Lower leg skin (tissue), 4 donors: Measurements from ENCODE around the gene BAHCC1. TPM values are rescaled to one million over a fixed set of nuclear protein-coding genes. Genes with fewer than 3 reads are reported as not detected.
A peak's percentile ranks its signal among the peaks of the same experiment; 100 is the strongest.

Source experiments
- DNase-seq, 2 donors: peaks; one replicate each; pipeline ENCODE4 v3.0.0-alpha.2; 2019; ENCODE audit warnings: low spot score in 2 of 2
- H3K4me3 ChIP-seq: fragments of 200-600 bp; sonication (generic); 2 replicates; pipeline ENCODE4 v1.5.1; 2017; ENCODE audit warnings: mild to moderate bottlenecking, low read depth; ENCODE audit not compliant: poor library complexity, severe bottlenecking
- CTCF ChIP-seq, 3 donors: fragments of 450-650 bp; IDR thresholded peaks; one replicate each; pipeline ENCODE4 v1.5.1; 2016; ENCODE audit warnings: antibody characterized with exemption in 3 of 3, mild to moderate bottlenecking in 3 of 3, moderate library complexity in 2 of 3
- POLR2A ChIP-seq, 2 donors: fragments of 450-650 bp; IDR thresholded peaks; one replicate each; pipeline ENCODE4 v1.6.1; 2016 to 2017; ENCODE audit warnings: antibody characterized with exemption in 2 of 2, mild to moderate bottlenecking in 1 of 2, moderate library complexity in 1 of 2
- WGBS, 2 donors: methylation state at CpG; one replicate each; pipeline ENCODE4 v1.1.5; 2018; 5-methylcytosine and 5-hydroxymethylcytosine counted together
- intact Hi-C: fragments of 100-400 bp; cut with DNase I; formaldehyde crosslinking; loops from one replicate; pipeline ENCODE4 v1.15.0; 2023; ENCODE audit warnings: low total_unique reads
- total RNA-seq, 4 donors: library from RNA; depleted of rRNA; stranded (reverse); fragments of >200 nt; gene quantifications; one replicate each; pipeline ENCODE4 v1.1.0, GENCODE V29; 2016

The BAHCC1 gene
- total RNA-seq, 4 donors from 2014 or later = 4.1 to 14.2 (median 10.0) TPM

- intact Hi-C loops = no loop called here
- TF ChIP-seq CTCF (IDR thresholded peaks at IDR 0.05) (no peak), POLR2A (IDR thresholded peaks at IDR 0.05) (no peak)
- WGBS, 2 donors = 0 to 1% methylated on average over 67 to 76 of the region's 93 CpGs
- H3K4me3 ChIP-seq = peak overlapping the region; percentile 65
- no peak for DNase-seq
Measured at GRCh38 chr17:81392909-81393654, 2.2 kb upstream of the BAHCC1 start.

- TF ChIP-seq POLR2A (IDR thresholded peaks at IDR 0.05) (no peak), CTCF (IDR thresholded peaks at IDR 0.05) (no peak)
- WGBS, 2 donors = 0 to 1% methylated on average over 38 to 41 of the region's 63 CpGs
- intact Hi-C loops = no loop called here
- H3K4me3 ChIP-seq = peak overlapping the region; percentile 65
- peak; percentile 100 for DNase-seq
Measured at GRCh38 chr17:81393684-81394376, 1.4 kb upstream of the BAHCC1 start.

- intact Hi-C loops = no loop called here
- peak overlapping the region; percentile 12 for H3K4me3 ChIP-seq
Measured at GRCh38 chr17:81394377-81394920, 808 bp upstream of the BAHCC1 start.

GRCh38 chr17:81395600-81396277, 482 bp downstream of the BAHCC1 start:
- WGBS, 2 donors = 0 to 1% methylated on average over 37 of the region's 43 CpGs
- peak overlapping the region; percentile 39 for H3K4me3 ChIP-seq
- DNase-seq = no peak
- intact Hi-C loops = loop anchor here (5.0 kb wide), 1 partner anchor 117 kb away; the partner anchor contains the start of gene ACTG1
- TF ChIP-seq CTCF (IDR thresholded peaks at IDR 0.05) (no peak), POLR2A (IDR thresholded peaks at IDR 0.05) (no peak)

More at GRCh38 chr17:81394377-81394920, 808 bp upstream of the BAHCC1 start:
- 3 to 5% methylated on average over 15 to 16 of the region's 16 CpGs for WGBS, 2 donors
- no peak for DNase-seq
- TF ChIP-seq CTCF (IDR thresholded peaks at IDR 0.05) (no peak), POLR2A (IDR thresholded peaks at IDR 0.05) (no peak)

GRCh38 chr17:81396278-81396721, 1.0 kb downstream of the BAHCC1 start:
- peak overlapping the region; percentile 39 for H3K4me3 ChIP-seq
- DNase-seq = no peak
- intact Hi-C loops = loop anchor here (5.0 kb wide), 1 partner anchor 116 kb away; the partner anchor contains the start of gene ACTG1
- TF ChIP-seq CTCF (IDR thresholded peaks at IDR 0.05) = no peak
- TF ChIP-seq POLR2A (IDR thresholded peaks at IDR 0.05) = no peak
- 1% methylated on average over 23 to 24 of the region's 54 CpGs for WGBS, 2 donors
